Right cardiac atrium (tissue), 5 donors: ENCODE data around the gene SLC25A51. TPM values are rescaled to one million over a fixed set of nuclear protein-coding genes. Genes with fewer than 3 reads are reported as not detected.

Experiments
- ATAC-seq, 2 donors: fragments of 200-7000 bp; cut with Tn5 transposase; one replicate each; pipeline versions ENCODE4 v1.8.0 to v1.9.1; 2020; ENCODE audit warnings: moderate library complexity in 2 of 2, mild to moderate bottlenecking in 1 of 2
- DNase-seq, 3 donors: peaks; one replicate each; pipeline ENCODE4 v3.0.0-alpha.2; 2020
- H3K27ac ChIP-seq: one replicate; pipeline ENCODE4 v1.5.1; 2013; ENCODE audit warnings: mild to moderate bottlenecking, low read length, control low read depth, moderate library complexity
- H3K27me3 ChIP-seq: one replicate; pipeline ENCODE4 v1.6.1; 2013; ENCODE audit not compliant: control insufficient read depth, insufficient read depth
- H3K4me1 ChIP-seq: one replicate; pipeline ENCODE4 v1.6.1; 2013; ENCODE audit warnings: low read length; ENCODE audit not compliant: control insufficient read depth, insufficient read depth
- H3K4me3 ChIP-seq: one replicate; pipeline ENCODE4 v1.5.1; 2013; ENCODE audit warnings: low read length, control low read depth
- H3K9me3 ChIP-seq: one replicate; pipeline ENCODE4 v1.6.1; 2013; ENCODE audit warnings: low read length; ENCODE audit not compliant: control insufficient read depth
- WGBS: extraction: QIAGEN DNeasy Blood & Tissue Kit; methylation state at CpG from one replicate; pipeline ENCODE4 v1.1.7; 2013; 5-methylcytosine and 5-hydroxymethylcytosine counted together
- intact Hi-C, 4 donors: fragments of 100-400 bp; cut with DNase I; formaldehyde crosslinking; loops; one replicate each; pipeline versions ENCODE4 v1.11.0 to v1.14.0; 2022 to 2023
- polyA plus RNA-seq: library from polyadenylated mRNA; stranded (reverse); fragments of 200-250 nt; gene quantifications from one replicate; pipeline ENCODE4 v1.2.3, GENCODE V29; 2013
- total RNA-seq, 4 donors: library from RNA; stranded (reverse); fragmentation: NEBNext Ultra II Directional; extraction: Animal tissue kit (Norgen Biotek cat#: 25700); gene quantifications; one replicate each; pipeline ENCODE4 v1.2.1, GENCODE V29; 2021
- donor health status: healthy with polysubstance abuse.
- donor health status: DM: no; HTN: yes; CAD: no.
- donor health status: DM: no; HTN: no; CAD: no.
- donor health status: DM: no; HTN: yes; CAD: no; lungs with severe emphysema.
- donor health status: DM: yes; HTN: yes; CAD: no.

Gene SLC25A51
- total and polyA plus RNA-seq, 5 donors = 13.1 to 29.4 (median 25.7) TPM

- 80% methylated on average over 6 of the region's 6 CpGs for WGBS
- Histone ChIP-seq H3K4me1 (peaks cover 27% of the 10 kb centered on the region), H3K27me3 (no peaks in the 10 kb centered on the region), H3K4me3 (no peak overlapping the region), H3K27ac (no peak overlapping the region), H3K9me3 (no peaks in the 10 kb centered on the region)
- intact Hi-C loops = no loop called here
- ATAC-seq = no peak
- no peak for DNase-seq
Measured at GRCh38 chr9:37925006-37925405, 21.1 kb upstream of the SLC25A51 start.

DNA sequence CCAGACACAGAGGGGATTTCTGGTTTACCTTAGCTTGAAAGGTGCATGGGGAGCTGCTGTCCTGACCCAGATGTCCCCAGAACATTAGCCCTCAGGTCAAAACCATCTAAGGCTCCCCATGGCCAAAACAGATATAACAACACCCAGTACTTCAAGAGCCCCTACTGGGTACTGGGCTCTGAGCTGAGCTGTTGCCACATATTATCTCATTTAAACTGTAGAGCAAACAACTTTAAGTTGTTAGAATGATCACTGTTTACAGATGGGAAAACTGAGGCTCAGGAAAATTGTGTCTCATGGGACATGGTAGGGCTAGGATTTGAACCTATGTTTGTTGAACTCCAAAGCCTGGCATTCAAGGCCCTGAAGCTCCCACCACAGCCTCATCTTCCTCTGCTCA is 20.6 kb upstream of the SLC25A51 start:
- Histone ChIP-seq H3K4me1 (peaks cover 26% of the 10 kb centered on the region), H3K27ac (no peak overlapping the region), H3K9me3 (no peaks in the 10 kb centered on the region), H3K4me3 (no peak overlapping the region), H3K27me3 (no peaks in the 10 kb centered on the region)
- DNase-seq (no peak), ATAC-seq (no peak)
- intact Hi-C loops = loop anchor here in 2 of 4 donors (5.0 kb wide), 2 partner anchors 63 to 73 kb away; no protein-coding TSS in a partner anchor

DNA sequence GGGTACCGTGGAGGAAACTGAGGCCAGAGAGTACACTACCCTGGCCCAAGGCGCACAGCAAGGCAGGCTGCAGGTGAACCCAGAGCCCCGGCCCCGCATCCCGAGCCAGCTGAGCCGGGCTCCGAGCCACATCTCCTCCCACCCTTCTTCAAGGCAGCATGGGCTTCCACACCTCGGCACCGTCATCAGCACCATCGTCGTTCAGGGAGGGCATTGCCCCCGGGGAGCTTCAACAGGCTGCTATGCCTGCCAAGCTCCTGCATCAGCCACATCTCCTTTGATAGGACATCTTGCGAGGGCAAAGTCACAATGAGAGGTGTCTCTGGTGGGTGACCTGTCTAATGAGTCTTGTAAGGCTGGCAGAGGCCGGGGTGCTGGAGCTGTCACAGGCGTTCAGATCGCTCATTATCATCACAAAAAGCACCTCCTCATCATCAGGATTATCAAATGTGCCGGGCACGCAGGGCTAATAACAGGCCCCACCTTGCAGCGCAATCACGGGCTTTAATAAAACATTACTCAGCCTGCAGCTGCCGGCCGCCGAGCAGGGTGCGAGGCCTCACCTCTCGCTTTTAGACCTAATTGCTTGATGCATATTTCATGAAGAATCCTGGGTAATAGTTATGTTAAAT is 20.0 kb upstream of the SLC25A51 start:
- 88% methylated on average over 25 of the region's 25 CpGs for WGBS
- Histone ChIP-seq H3K9me3 (no peaks in the 10 kb centered on the region), H3K4me3 (no peak overlapping the region), H3K27ac (no peak overlapping the region), H3K4me1 (peaks cover 23% of the 10 kb centered on the region), H3K27me3 (no peaks in the 10 kb centered on the region)
- intact Hi-C loops = loop anchor here in 2 of 4 donors (5.0 kb wide), 2 partner anchors 63 to 73 kb away; no protein-coding TSS in a partner anchor
- no peak for DNase-seq
- no peak for ATAC-seq

DNA sequence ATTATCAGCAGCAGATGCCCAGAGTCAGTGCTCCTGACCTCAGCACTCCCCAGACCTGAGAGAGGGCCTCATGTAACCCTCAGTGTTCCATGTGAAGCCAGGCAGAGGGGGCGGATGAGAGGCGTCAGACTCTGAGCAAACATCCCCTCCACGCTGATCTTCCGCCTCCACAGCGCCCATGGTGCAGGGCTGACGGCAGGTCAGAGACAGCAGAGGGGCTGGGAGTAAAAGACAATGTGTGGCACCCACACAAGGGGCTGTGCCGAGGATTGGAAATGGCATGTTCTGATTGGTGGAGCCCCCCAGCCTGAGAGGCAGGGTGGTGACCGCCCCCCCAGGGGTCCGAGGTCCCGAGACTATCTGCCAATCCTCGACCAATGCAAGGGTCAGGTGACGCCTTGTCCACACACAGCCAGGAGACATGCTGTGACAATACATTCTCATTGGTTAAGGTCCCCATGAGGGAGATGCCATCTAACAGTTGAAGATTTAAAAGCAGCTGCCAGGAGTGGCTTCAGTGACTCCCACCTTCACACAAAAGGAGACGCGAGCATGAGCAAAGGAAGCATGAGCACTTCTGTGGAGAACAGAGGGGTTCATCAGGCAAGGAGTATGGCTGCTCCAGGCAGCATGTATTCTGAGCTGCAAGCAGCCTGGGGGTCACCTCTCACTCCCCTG is 19.3 kb upstream of the SLC25A51 start:
- intact Hi-C loops = loop anchor here in 2 of 4 donors (5.0 kb wide), 2 partner anchors 64 to 74 kb away; no protein-coding TSS in a partner anchor
- DNase-seq (no peak), ATAC-seq (peak in 1 of 2 donors; percentile 4)
- WGBS = 79% methylated on average over 14 of the region's 14 CpGs
- H3K4me1 ChIP-seq = peaks cover 17% of the 10 kb centered on the region
- no peak overlapping the region for H3K4me3 ChIP-seq
- no peaks in the 10 kb centered on the region for H3K9me3 ChIP-seq
- peak overlapping the region; percentile 55 for H3K27ac ChIP-seq
- no peaks in the 10 kb centered on the region for H3K27me3 ChIP-seq

DNA sequence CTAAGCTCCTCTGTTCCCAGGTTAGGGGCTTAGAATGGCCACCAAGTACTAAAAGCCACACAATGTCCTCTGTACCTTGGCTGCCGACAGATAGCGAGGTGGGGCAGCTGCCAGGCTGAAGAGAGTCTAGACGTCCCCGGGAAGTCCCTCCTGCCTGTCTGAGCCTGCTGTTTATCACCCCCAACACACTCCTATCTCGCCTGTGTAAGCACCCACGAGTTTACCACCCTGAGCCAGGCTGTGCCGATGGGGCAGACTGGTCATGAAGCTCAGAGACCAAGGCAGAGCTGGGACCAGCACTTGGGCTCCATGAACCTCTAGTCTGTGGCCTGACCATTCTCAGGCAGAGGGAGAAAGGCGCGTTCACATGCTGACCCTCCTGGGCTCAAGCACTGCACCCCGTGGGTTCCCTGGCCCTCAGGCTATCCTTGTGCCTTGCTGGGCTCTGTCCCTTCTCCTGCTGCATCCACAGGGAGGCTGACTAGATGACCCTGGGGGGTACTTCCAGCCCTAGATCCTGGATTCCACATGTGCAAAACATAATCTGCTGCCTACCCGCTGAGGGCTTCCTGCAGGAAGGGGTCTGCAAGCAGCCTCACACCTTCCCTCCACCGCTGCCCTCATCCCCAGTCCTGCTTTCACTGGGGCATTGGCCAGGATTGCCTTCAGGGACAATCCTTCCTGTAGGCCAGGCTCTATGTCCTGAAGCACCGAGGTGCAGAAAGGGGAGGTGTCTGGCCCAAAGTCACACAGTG is 18.6 kb upstream of the SLC25A51 start:
- intact Hi-C loops = loop anchor here in 2 of 4 donors (5.0 kb wide), 2 partner anchors 65 to 75 kb away; no protein-coding TSS in a partner anchor
- Histone ChIP-seq H3K4me1 (peaks cover 11% of the 10 kb centered on the region), H3K4me3 (no peak overlapping the region), H3K9me3 (no peaks in the 10 kb centered on the region), H3K27ac (peak overlapping the region; percentile 55), H3K27me3 (no peaks in the 10 kb centered on the region)
- WGBS = 58% methylated on average over 13 of the region's 13 CpGs
- peak; percentile 42 to 77 (median 72) for DNase-seq
- ATAC-seq = peak; percentile 64 to 81

GRCh38 chr9:37921546-37922300 is 17.8 kb upstream of the SLC25A51 start:
- ATAC-seq (no peak), DNase-seq (no peak)
- 78% methylated on average over 15 of the region's 15 CpGs for WGBS
- Histone ChIP-seq H3K27me3 (no peaks in the 10 kb centered on the region), H3K4me3 (no peak overlapping the region), H3K27ac (peak overlapping the region; percentile 37), H3K4me1 (peaks cover 6% of the 10 kb centered on the region), H3K9me3 (no peaks in the 10 kb centered on the region)
- intact Hi-C loops = loop anchor here in 2 of 4 donors (5.0 kb wide), 2 partner anchors 66 to 76 kb away; no protein-coding TSS in a partner anchor

DNA sequence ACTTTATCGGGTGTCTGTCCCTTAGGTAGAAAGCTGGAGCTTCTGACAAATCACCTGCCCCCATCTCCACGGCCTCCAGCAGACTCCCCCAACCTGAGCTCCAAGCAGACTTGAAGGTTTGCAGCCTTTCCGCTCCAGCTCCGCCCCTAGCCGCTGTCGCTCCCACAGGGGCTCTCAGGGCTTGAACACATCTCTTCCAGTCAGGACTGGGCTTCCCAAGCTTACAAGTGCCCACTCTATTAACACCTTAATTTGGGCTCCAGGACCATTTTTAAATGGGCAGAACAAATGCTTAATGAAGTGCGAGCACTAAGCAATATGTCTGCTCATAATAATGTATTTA is 17.2 kb upstream of the SLC25A51 start:
- no peaks in the 10 kb centered on the region for H3K27me3 ChIP-seq
- H3K9me3 ChIP-seq = no peaks in the 10 kb centered on the region
- no peak for DNase-seq
- no peak overlapping the region for H3K4me3 ChIP-seq
- intact Hi-C loops = loop anchor here in 2 of 4 donors (5.0 kb wide), 2 partner anchors 66 to 76 kb away; no protein-coding TSS in a partner anchor
- ATAC-seq = no peak
- no peak overlapping the region for H3K27ac ChIP-seq
- WGBS = 91% methylated on average over 7 of the region's 7 CpGs
- peaks cover under 1% of the 10 kb centered on the region for H3K4me1 ChIP-seq

DNA sequence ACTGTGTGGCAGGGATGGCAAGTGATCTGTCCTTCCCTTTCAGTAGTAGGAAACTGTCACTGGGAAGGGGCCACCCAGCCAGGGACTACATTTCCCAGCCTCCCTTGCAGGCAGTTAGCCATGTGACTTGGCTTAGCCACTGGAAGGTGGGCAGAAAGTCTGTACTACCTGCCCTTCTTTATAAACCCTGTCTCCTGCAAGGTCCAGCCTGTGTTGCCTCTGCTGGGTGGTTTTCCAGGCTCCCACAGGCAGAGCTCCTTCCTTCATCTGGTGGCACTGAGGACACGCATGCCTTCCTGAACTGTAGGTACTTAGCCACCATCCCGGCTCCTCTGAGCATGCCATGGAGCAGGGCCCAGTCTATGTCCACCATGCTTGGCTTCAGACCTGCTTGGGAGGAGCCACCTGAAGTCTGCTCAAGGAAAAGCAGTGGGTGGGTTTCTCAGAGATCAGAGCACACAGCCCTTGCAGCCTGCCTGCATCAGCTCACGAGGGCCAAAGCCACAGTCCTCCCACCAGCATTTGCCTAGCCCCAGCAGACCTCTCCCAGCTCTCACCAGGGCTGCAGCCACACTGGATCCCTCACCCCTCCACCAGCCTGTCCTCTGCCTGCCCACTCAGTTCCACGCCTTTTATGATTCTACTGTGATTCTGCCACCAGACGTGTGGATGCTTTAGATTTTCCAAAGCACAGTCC is 16.7 kb upstream of the SLC25A51 start:
- DNase-seq (no peak), ATAC-seq (no peak)
- H3K27me3 ChIP-seq = no peaks in the 10 kb centered on the region
- H3K9me3 ChIP-seq = no peaks in the 10 kb centered on the region
- intact Hi-C loops = loop anchor here in 2 of 4 donors (5.0 kb wide), 2 partner anchors 67 to 77 kb away; no protein-coding TSS in a partner anchor
- no peaks in the 10 kb centered on the region for H3K4me1 ChIP-seq
- no peak overlapping the region for H3K4me3 ChIP-seq
- no peak overlapping the region for H3K27ac ChIP-seq
- 89% methylated on average over 5 of the region's 5 CpGs for WGBS

DNA sequence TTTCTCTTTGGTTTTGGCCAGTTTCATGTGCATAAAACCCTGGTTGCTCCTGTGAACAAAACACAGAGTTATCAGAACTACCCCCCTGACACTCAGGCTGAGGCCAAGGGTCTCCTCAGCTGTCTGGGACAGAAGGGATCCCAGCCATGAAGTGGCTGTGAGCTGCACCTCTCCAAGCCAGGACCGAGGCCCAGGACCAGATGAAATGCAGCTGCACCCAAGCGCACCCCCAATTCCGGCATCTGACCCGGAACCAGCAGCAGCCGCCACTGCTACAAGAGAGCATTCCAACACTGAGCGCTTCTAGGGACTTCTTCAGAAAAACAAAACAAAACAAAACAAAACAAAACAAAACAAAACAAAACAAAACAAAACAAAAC is 16.0 kb upstream of the SLC25A51 start:
- no peaks in the 10 kb centered on the region for H3K4me1 ChIP-seq
- ATAC-seq (no peak), DNase-seq (no peak)
- H3K27me3 ChIP-seq = no peaks in the 10 kb centered on the region
- 80% methylated on average over 6 of the region's 6 CpGs for WGBS
- intact Hi-C loops = loop anchor here (5.0 to 10.0 kb wide), 5 partner anchors 67 to 445 kb away; partner anchors contain the start of gene SHB (in 2 of the 4)
- no peak overlapping the region for H3K4me3 ChIP-seq
- H3K27ac ChIP-seq = no peak overlapping the region
- H3K9me3 ChIP-seq = no peaks in the 10 kb centered on the region
